Activated CD4-positive, alpha-beta memory T cell treated with anti-CD3 and anti-CD28 coated beads for 36 hours (primary cell): ENCODE measurements around the gene ARIH2. TPM values are rescaled to one million over a fixed set of nuclear protein-coding genes. Genes with fewer than 3 reads are reported as not detected.
A peak's percentile ranks its signal among the peaks of the same experiment; 100 is the strongest.

Experiments used
- CTCF ChIA-PET: fragments of 350-600 bp; sonication (Branson Sonifier 250); formaldehyde crosslinking; loops from one replicate; lab custom pipeline; 2021; ENCODE audit warnings: antibody characterized with exemption, inconsistent platforms; lab: Charles Lee
- POLR2A ChIA-PET: fragments of 350-600 bp; sonication (Branson Sonifier 250); formaldehyde crosslinking; loops from one replicate; lab custom pipeline; 2021; ENCODE audit warnings: antibody characterized with exemption; lab: Charles Lee
- DNase-seq: peaks from one replicate; pipeline ENCODE4 v3.0.0-alpha.2; 2020
- H3K27ac Mint-ChIP-seq: one replicate; pipeline ENCODE4 v1.8.0; 2021; ENCODE audit warnings: mixed read lengths
- H3K27me3 Mint-ChIP-seq: one replicate; pipeline ENCODE4 v1.8.0; 2021; ENCODE audit warnings: mixed read lengths
- H3K36me3 Mint-ChIP-seq: one replicate; pipeline ENCODE4 v1.8.0; 2021; ENCODE audit warnings: mixed read lengths
- H3K4me1 Mint-ChIP-seq: one replicate; pipeline ENCODE4 v1.8.0; 2021; ENCODE audit warnings: low read depth, mixed read lengths
- H3K4me3 Mint-ChIP-seq: one replicate; pipeline ENCODE4 v1.8.0; 2021; ENCODE audit warnings: mild to moderate bottlenecking, mixed read lengths
- H3K9me3 Mint-ChIP-seq: one replicate; pipeline ENCODE4 v1.8.0; 2021; ENCODE audit warnings: mixed read lengths
- intact Hi-C: fragments of 100-400 bp; cut with micrococcal nuclease; formaldehyde crosslinking; loops from one replicate; pipeline ENCODE4 v1.15.1; 2023
- total RNA-seq, 2 experiments: library from RNA; stranded (reverse); gene quantifications; one replicate each; pipeline ENCODE4 v1.2.3, GENCODE V29; 2021

ARIH2 gene
- total RNA-seq, 2 experiments from 2014 or later = 109 to 130 TPM

GRCh38 chr3:48980295-48980694, 61.7 kb downstream of the ARIH2 start:
- peaks cover 3% of the 10 kb centered on the region for H3K4me1 Mint-ChIP-seq
- POLR2A ChIA-PET = no interaction called here
- no peak for DNase-seq
- H3K27ac Mint-ChIP-seq = no peak overlapping the region
- H3K36me3 Mint-ChIP-seq = peaks cover 44% of the 10 kb centered on the region
- H3K9me3 Mint-ChIP-seq = no peaks in the 10 kb centered on the region
- H3K4me3 Mint-ChIP-seq = no peak overlapping the region
- no peaks in the 10 kb centered on the region for H3K27me3 Mint-ChIP-seq
- intact Hi-C loops = no loop called here
- CTCF ChIA-PET = no interaction called here

- Mint-ChIP-seq H3K36me3 (peaks cover 43% of the 10 kb centered on the region), H3K4me1 (peaks cover 5% of the 10 kb centered on the region), H3K4me3 (no peak overlapping the region), H3K9me3 (no peaks in the 10 kb centered on the region), H3K27me3 (no peaks in the 10 kb centered on the region), H3K27ac (no peak overlapping the region)
- POLR2A ChIA-PET = no interaction called here
- intact Hi-C loops = no loop called here
- CTCF ChIA-PET = no interaction called here
- no peak for DNase-seq
Measured at GRCh38 chr3:48982016-48982415, 63.4 kb downstream of the ARIH2 start.

DNA sequence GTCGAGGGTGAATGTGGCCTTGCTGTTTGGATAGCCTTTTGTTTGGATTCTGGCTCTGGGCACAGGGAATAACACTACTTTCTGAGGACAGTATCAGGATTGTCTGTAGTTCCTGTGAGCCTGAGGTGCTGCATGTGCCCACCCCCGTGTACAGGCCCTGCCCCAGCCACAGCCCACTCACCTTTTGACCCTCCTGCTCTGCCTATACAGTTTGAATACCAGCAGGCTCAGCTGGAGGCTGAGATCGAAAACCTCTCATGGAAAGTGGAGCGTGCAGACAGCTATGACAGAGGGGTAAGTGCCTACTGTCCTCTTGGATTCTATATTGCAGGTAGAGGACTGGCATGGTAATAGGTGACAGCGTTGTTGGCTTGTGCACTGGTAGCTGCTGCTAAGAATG, 64.0 kb downstream of the ARIH2 start:
- no peaks in the 10 kb centered on the region for H3K9me3 Mint-ChIP-seq
- ChIA-PET CTCF (no interaction called here), POLR2A (no interaction called here)
- H3K27ac Mint-ChIP-seq = no peak overlapping the region
- H3K4me1 Mint-ChIP-seq = peaks cover 5% of the 10 kb centered on the region
- no peak for DNase-seq
- intact Hi-C loops = no loop called here
- no peaks in the 10 kb centered on the region for H3K27me3 Mint-ChIP-seq
- no peak overlapping the region for H3K4me3 Mint-ChIP-seq
- H3K36me3 Mint-ChIP-seq = peaks cover 41% of the 10 kb centered on the region

DNA sequence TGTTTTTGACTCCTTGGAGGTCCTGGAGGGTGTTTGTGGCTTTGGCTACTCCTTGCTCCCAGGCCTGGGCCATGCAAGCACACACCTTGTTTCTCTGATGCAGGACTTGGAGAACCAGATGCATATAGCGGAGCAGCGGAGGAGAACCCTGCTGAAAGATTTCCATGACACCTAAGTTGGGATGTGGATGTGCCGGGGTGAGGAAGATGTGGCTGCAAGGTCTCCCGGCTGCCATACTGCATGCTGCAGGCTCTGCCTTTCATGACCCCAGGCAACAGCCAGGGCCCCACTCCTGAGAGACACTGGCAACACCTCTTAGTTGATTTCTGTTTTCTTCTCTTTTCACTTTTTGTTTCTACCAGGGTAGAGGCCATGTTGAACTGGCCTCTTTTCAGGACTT, 64.5 kb downstream of the ARIH2 start:
- H3K4me3 Mint-ChIP-seq = no peak overlapping the region
- no peaks in the 10 kb centered on the region for H3K9me3 Mint-ChIP-seq
- H3K27ac Mint-ChIP-seq = peak overlapping the region; percentile 10
- peaks cover 37% of the 10 kb centered on the region for H3K36me3 Mint-ChIP-seq
- H3K27me3 Mint-ChIP-seq = no peaks in the 10 kb centered on the region
- ChIA-PET POLR2A (no interaction called here), CTCF (no interaction called here)
- intact Hi-C loops = no loop called here
- peaks cover 8% of the 10 kb centered on the region for H3K4me1 Mint-ChIP-seq
- no peak for DNase-seq

GRCh38 chr3:48984663-48985062, 66.0 kb downstream of the ARIH2 start:
- intact Hi-C loops = no loop called here
- DNase-seq = no peak
- H3K27ac Mint-ChIP-seq = peak overlapping the region; percentile 14
- CTCF ChIA-PET = interaction anchor here (1.2 to 1.4 kb wide), 2 partner anchors 37 to 45 kb away, joined by 3 to 4 read pairs; partner anchors contain the start of genes IMPDH2 and NDUFAF3
- no peaks in the 10 kb centered on the region for H3K27me3 Mint-ChIP-seq
- H3K4me3 Mint-ChIP-seq = no peak overlapping the region
- peaks cover 30% of the 10 kb centered on the region for H3K36me3 Mint-ChIP-seq
- no peaks in the 10 kb centered on the region for H3K9me3 Mint-ChIP-seq
- POLR2A ChIA-PET = no interaction called here
- peaks cover 21% of the 10 kb centered on the region for H3K4me1 Mint-ChIP-seq

GRCh38 chr3:48985831-48986376, 67.3 kb downstream of the ARIH2 start:
- H3K27ac Mint-ChIP-seq = peak overlapping the region; percentile 5
- intact Hi-C loops = no loop called here
- H3K36me3 Mint-ChIP-seq = peaks cover 29% of the 10 kb centered on the region
- no peak for DNase-seq
- H3K4me3 Mint-ChIP-seq = no peak overlapping the region
- H3K4me1 Mint-ChIP-seq = peaks cover 21% of the 10 kb centered on the region
- ChIA-PET POLR2A (no interaction called here), CTCF (interaction anchor here (0.8 to 6.5 kb wide), 5 partner anchors 22 to 550 kb away, joined by 3 to 88 read pairs (median 32); partner anchors contain the start of genes NDUFAF3 and WDR6)
- H3K9me3 Mint-ChIP-seq = no peaks in the 10 kb centered on the region
- no peaks in the 10 kb centered on the region for H3K27me3 Mint-ChIP-seq

DNA sequence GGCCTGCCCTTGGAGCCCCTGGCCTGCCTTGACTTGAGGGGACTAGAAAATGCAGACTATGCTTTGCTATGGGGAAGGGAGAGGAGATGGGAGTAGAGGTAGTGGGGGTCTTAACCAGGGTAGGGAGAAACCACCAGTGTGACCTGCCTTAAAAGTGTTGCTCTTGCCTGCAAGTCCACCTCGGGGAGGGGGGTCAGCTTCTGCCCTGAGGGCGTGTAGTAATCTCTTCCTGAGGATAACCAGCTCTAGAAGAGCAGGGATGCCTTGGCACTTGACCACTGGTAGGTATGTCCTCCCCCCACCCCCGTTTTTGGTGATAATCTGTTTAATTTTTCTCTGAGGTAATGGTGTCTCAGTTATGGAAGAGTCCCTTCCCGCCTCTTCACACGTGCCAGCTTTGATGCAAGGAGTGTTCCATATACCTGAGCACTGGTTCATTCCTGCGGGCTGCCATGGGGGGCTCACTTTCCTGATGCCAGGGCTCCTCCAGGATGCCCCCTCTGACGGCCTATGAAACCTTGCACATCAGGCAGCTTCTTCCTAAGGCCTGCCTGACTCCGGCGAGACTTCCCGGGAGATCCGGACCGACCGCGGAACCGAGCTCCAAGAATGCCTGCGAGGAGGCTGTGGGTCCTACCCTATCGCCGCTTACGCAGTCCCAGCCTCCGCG, 70.6 kb downstream of the ARIH2 start:
- CTCF ChIA-PET = interaction anchor here (0.7 to 6.5 kb wide), 16 partner anchors 12 to 460 kb away, joined by 3 to 88 read pairs (median 12); partner anchors contain the start of genes DALRD3, IMPDH2, NDUFAF3 and QRICH1
- DNase-seq = no peak
- POLR2A ChIA-PET = interaction anchor here (0.7 to 4.3 kb wide), 8 partner anchors 18 to 211 kb away, joined by 3 to 46 read pairs (median 6); partner anchors contain the start of genes ARIH2, DALRD3, IMPDH2 and NDUFAF3
- Mint-ChIP-seq H3K27me3 (no peaks in the 10 kb centered on the region), H3K27ac (peak overlapping the region; percentile 94), H3K4me3 (peak overlapping the region; percentile 95), H3K9me3 (no peaks in the 10 kb centered on the region), H3K36me3 (peaks cover 15% of the 10 kb centered on the region), H3K4me1 (peaks cover 37% of the 10 kb centered on the region)
- intact Hi-C loops = loop anchor here (1.0 to 2.0 kb wide), 4 partner anchors 18 to 460 kb away; partner anchors contain the start of genes IMPDH2 and WDR6

GRCh38 chr3:48989796-48990635, 71.4 kb downstream of the ARIH2 start, which contains the start of gene P4HTM:
TSS of gene P4HTM (plus strand) at chr3:48990241. CDS start at chr3:48990257, 16 bp downstream.
- H3K27ac Mint-ChIP-seq = peak within 1 kb of the TSS; percentile 94
- peak within 1 kb of the TSS; percentile 95 for H3K4me3 Mint-ChIP-seq
- CTCF ChIA-PET = interaction anchor here (0.7 to 6.5 kb wide), 15 partner anchors 11 to 459 kb away, joined by 3 to 88 read pairs (median 13); partner anchors contain the start of genes DALRD3, IMPDH2, NDUFAF3 and QRICH1
- H3K4me1 Mint-ChIP-seq = peaks cover 36% of the 10 kb centered on the region
- no peaks in the 10 kb centered on the region for H3K9me3 Mint-ChIP-seq
- peak; percentile 88 for DNase-seq
- POLR2A ChIA-PET = interaction anchor here (0.7 to 4.3 kb wide), 8 partner anchors 17 to 212 kb away, joined by 3 to 46 read pairs (median 6); partner anchors contain the start of genes ARIH2, DALRD3, IMPDH2 and NDUFAF3
- H3K36me3 Mint-ChIP-seq = peaks cover 9% of the 10 kb centered on the region
- intact Hi-C loops = loop anchor here (1.0 to 2.0 kb wide), 4 partner anchors 17 to 459 kb away; partner anchors contain the start of genes IMPDH2 and WDR6
- no peaks in the 10 kb centered on the region for H3K27me3 Mint-ChIP-seq

DNA sequence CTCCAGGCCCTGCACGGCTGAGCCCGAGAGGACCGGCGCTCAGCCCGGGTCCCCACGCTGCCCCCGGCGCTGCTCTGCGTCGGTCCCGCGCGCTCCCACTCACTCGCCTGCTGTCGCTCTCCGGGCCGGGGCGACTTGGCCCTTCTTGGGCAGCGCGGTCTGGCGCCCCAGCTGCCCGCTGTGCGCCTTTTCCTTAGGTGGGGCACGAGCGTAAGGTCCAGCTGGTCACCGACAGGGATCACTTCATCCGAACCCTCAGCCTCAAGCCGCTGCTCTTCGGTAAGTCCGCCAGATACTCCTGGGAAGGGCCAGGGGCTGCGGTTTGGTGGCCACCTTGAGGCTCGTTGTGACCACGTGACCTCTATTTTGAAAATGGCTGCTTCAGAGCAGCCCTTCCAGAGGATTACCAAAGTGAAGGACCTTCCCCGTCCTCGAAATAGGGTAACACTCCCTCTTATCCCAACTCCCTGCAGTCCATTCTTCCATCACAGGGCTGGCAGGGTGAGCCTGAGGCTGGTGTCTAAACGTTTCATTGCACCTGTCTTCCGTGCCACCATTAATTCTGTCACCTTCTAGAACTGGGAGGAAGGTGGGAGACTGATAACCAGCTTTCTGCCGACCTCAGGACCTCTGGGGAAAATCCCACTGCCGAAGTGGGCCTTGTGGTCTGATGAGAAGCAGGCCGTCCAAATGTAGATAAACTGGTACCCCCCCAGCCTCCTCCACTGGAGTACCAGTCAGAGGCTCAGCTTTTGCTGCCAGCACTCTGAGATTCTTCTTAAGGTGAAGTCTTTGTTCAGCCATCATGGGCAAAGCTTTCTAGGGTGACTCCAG, 72.2 kb downstream of the ARIH2 start:
- peak; percentile 60 for DNase-seq
- H3K36me3 Mint-ChIP-seq = peaks cover 9% of the 10 kb centered on the region
- H3K4me1 Mint-ChIP-seq = peaks cover 38% of the 10 kb centered on the region
- POLR2A ChIA-PET = interaction anchor here (3.2 to 4.3 kb wide), 2 partner anchors 16 to 29 kb away, joined by 26 to 46 read pairs; partner anchors contain the start of genes DALRD3, NDUFAF3 and WDR6
- no peaks in the 10 kb centered on the region for H3K27me3 Mint-ChIP-seq
- H3K27ac Mint-ChIP-seq = peak overlapping the region; percentile 93
- intact Hi-C loops = no loop called here
- no peaks in the 10 kb centered on the region for H3K9me3 Mint-ChIP-seq
- CTCF ChIA-PET = interaction anchor here (0.7 to 6.5 kb wide), 12 partner anchors 15 to 458 kb away, joined by 3 to 88 read pairs (median 5); partner anchors contain the start of genes DALRD3, IMPDH2, NDUFAF3 and WDR6
- peak overlapping the region; percentile 91 for H3K4me3 Mint-ChIP-seq

DNA sequence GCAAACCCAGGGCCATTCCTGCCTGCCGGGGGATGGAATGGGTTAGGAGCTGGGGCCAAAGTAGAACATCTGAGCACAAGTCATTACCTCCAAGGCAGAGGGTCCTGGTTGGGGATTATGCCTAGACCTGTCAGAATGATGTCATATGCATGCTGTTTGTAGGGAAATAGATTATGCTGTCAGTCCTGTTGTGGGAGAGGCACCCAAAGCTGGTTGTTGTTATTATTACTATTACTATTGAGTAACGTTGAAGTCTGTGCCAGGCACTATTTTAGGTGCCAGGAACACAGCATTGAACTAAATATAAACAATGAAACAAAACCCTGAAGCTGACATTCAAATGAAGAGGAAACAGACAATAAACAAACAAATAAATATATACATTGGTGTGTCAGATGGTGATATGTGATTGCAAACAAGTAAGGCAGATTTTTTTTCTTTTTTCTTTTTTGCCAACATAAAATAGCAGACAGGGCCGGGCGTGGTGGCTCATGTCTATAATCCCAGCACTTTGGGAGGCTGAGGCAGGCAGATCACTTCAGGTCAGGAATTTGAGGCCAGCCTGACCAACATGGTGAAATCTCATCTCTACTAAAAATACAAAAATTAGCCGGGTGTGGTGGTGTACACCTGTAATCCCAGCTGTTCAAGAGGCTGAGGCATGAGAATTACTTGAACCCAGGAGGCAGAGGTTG, 73.4 kb downstream of the ARIH2 start:
- Mint-ChIP-seq H3K27me3 (no peaks in the 10 kb centered on the region), H3K27ac (peak overlapping the region; percentile 93), H3K4me3 (peak overlapping the region; percentile 91), H3K9me3 (no peaks in the 10 kb centered on the region), H3K4me1 (peaks cover 35% of the 10 kb centered on the region), H3K36me3 (peaks cover 9% of the 10 kb centered on the region)
- DNase-seq = no peak
- intact Hi-C loops = no loop called here
- ChIA-PET POLR2A (interaction anchor here (3.2 to 4.3 kb wide), 2 partner anchors 15 to 28 kb away, joined by 26 to 46 read pairs; partner anchors contain the start of genes DALRD3, NDUFAF3 and WDR6), CTCF (interaction anchor here (0.7 to 6.5 kb wide), 9 partner anchors 14 to 457 kb away, joined by 3 to 88 read pairs (median 3); partner anchors contain the start of genes NDUFAF3 and WDR6)
